ENCODE data around the gene ARFGEF3.

The ARFGEF3 gene

GRCh38 chr6:138155443-138155842 is 6.3 kb upstream of the ARFGEF3 start:
- Mint-ChIP-seq H3K27ac (no peak overlapping the region), H3K9me3 (peaks cover 7% of the 10 kb centered on the region), H3K36me3 (ENCODE audit: low read depth) (no peaks in the 10 kb centered on the region), H3K4me3 (no peak overlapping the region), H3K27me3 (ENCODE audit: low read depth) (peaks cover 49% of the 10 kb centered on the region), H3K4me1 (ENCODE audit: low read depth) (no peaks in the 10 kb centered on the region)
- no peak for DNase-seq (ENCODE audit: low spot score)

- Mint-ChIP-seq H3K9me3 (peaks cover 5% of the 10 kb centered on the region), H3K27me3 (ENCODE audit: low read depth) (peaks cover 56% of the 10 kb centered on the region), H3K4me3 (no peak overlapping the region), H3K27ac (no peak overlapping the region), H3K4me1 (ENCODE audit: low read depth) (peaks cover 11% of the 10 kb centered on the region), H3K36me3 (ENCODE audit: low read depth) (no peaks in the 10 kb centered on the region)
- no peak for DNase-seq (ENCODE audit: low spot score)
Measured at GRCh38 chr6:138157986-138158638, 3.6 kb upstream of the ARFGEF3 start.

GRCh38 chr6:138159246-138159645 is 2.5 kb upstream of the ARFGEF3 start:
- Mint-ChIP-seq H3K27me3 (ENCODE audit: low read depth) (peaks cover 60% of the 10 kb centered on the region), H3K9me3 (no peaks in the 10 kb centered on the region), H3K4me1 (ENCODE audit: low read depth) (peaks cover 11% of the 10 kb centered on the region), H3K4me3 (no peak overlapping the region), H3K27ac (no peak overlapping the region), H3K36me3 (ENCODE audit: low read depth) (no peaks in the 10 kb centered on the region)
- no peak for DNase-seq (ENCODE audit: low spot score)

- Mint-ChIP-seq H3K36me3 (ENCODE audit: low read depth) (no peaks in the 10 kb centered on the region), H3K9me3 (no peaks in the 10 kb centered on the region), H3K4me1 (ENCODE audit: low read depth) (peaks cover 11% of the 10 kb centered on the region), H3K27ac (no peak overlapping the region), H3K27me3 (ENCODE audit: low read depth) (peaks cover 61% of the 10 kb centered on the region), H3K4me3 (no peak overlapping the region)
- DNase-seq (ENCODE audit: low spot score): no peak
Measured at GRCh38 chr6:138160329-138161087, 1.2 kb upstream of the ARFGEF3 start.

GRCh38 chr6:138161088-138161337 is 726 bp upstream of the ARFGEF3 start:
- Mint-ChIP-seq H3K4me1 (ENCODE audit: low read depth) (peaks cover 11% of the 10 kb centered on the region), H3K27ac (no peak overlapping the region), H3K4me3 (peak overlapping the region; percentile 59), H3K27me3 (ENCODE audit: low read depth) (peaks cover 59% of the 10 kb centered on the region), H3K9me3 (no peaks in the 10 kb centered on the region), H3K36me3 (ENCODE audit: low read depth) (no peaks in the 10 kb centered on the region)
- DNase-seq (ENCODE audit: low spot score): no peak

- Mint-ChIP-seq H3K4me3 (peak overlapping the region; percentile 68), H3K36me3 (ENCODE audit: low read depth) (no peaks in the 10 kb centered on the region), H3K27me3 (ENCODE audit: low read depth) (peaks cover 57% of the 10 kb centered on the region), H3K4me1 (ENCODE audit: low read depth) (peaks cover 11% of the 10 kb centered on the region), H3K9me3 (no peaks in the 10 kb centered on the region), H3K27ac (no peak overlapping the region)
- no peak for DNase-seq (ENCODE audit: low spot score)
Measured at GRCh38 chr6:138162111-138162954, 594 bp downstream of the ARFGEF3 start.

- Mint-ChIP-seq H3K27ac (no peak overlapping the region), H3K4me3 (peak overlapping the region; percentile 68), H3K36me3 (ENCODE audit: low read depth) (no peaks in the 10 kb centered on the region), H3K27me3 (ENCODE audit: low read depth) (peaks cover 61% of the 10 kb centered on the region), H3K4me1 (ENCODE audit: low read depth) (peaks cover 11% of the 10 kb centered on the region), H3K9me3 (no peaks in the 10 kb centered on the region)
- no peak for DNase-seq (ENCODE audit: low spot score)
Measured at GRCh38 chr6:138162955-138163575, 1.3 kb downstream of the ARFGEF3 start.

GRCh38 chr6:138175596-138175995 is 13.9 kb downstream of the ARFGEF3 start:
- H3K4me3 Mint-ChIP-seq: no peak overlapping the region

GRCh38 chr6:138176652-138177232 is 15.0 kb downstream of the ARFGEF3 start:
- Mint-ChIP-seq H3K9me3 (peaks cover 23% of the 10 kb centered on the region), H3K27ac (no peak overlapping the region), H3K27me3 (ENCODE audit: low read depth) (peaks cover 31% of the 10 kb centered on the region), H3K4me3 (no peak overlapping the region), H3K36me3 (ENCODE audit: low read depth) (no peaks in the 10 kb centered on the region), H3K4me1 (ENCODE audit: low read depth) (no peaks in the 10 kb centered on the region)
- no peak for DNase-seq (ENCODE audit: low spot score)

More at GRCh38 chr6:138175596-138175995, 13.9 kb downstream of the ARFGEF3 start:
- Mint-ChIP-seq H3K4me1 (ENCODE audit: low read depth) (no peaks in the 10 kb centered on the region), H3K9me3 (peaks cover 23% of the 10 kb centered on the region), H3K36me3 (ENCODE audit: low read depth) (no peaks in the 10 kb centered on the region), H3K27ac (no peak overlapping the region), H3K27me3 (ENCODE audit: low read depth) (peaks cover 25% of the 10 kb centered on the region)
- DNase-seq (ENCODE audit: low spot score): no peak

GRCh38 chr6:138182939-138183789 is 21.4 kb downstream of the ARFGEF3 start:
- Mint-ChIP-seq H3K4me1 (ENCODE audit: low read depth) (no peaks in the 10 kb centered on the region), H3K9me3 (peaks cover 4% of the 10 kb centered on the region), H3K27ac (no peak overlapping the region), H3K27me3 (ENCODE audit: low read depth) (peaks cover 19% of the 10 kb centered on the region), H3K4me3 (no peak overlapping the region), H3K36me3 (ENCODE audit: low read depth) (no peaks in the 10 kb centered on the region)
- DNase-seq (ENCODE audit: low spot score): no peak

GRCh38 chr6:138183790-138184134 is 22.0 kb downstream of the ARFGEF3 start:
- peaks cover 16% of the 10 kb centered on the region for H3K27me3 Mint-ChIP-seq (ENCODE audit: low read depth)
- no peak for DNase-seq (ENCODE audit: low spot score)

GRCh38 chr6:138184230-138184629 is 22.5 kb downstream of the ARFGEF3 start:
- DNase-seq (ENCODE audit: low spot score): no peak
- no peaks in the 10 kb centered on the region for H3K36me3 Mint-ChIP-seq (ENCODE audit: low read depth)
- H3K9me3 Mint-ChIP-seq: no peaks in the 10 kb centered on the region
- H3K27ac Mint-ChIP-seq: no peak overlapping the region
- H3K4me1 Mint-ChIP-seq (ENCODE audit: low read depth): no peaks in the 10 kb centered on the region
- H3K27me3 Mint-ChIP-seq (ENCODE audit: low read depth): peaks cover 16% of the 10 kb centered on the region
- H3K4me3 Mint-ChIP-seq: no peak overlapping the region

More at GRCh38 chr6:138183790-138184134, 22.0 kb downstream of the ARFGEF3 start:
- Mint-ChIP-seq H3K9me3 (no peaks in the 10 kb centered on the region), H3K4me1 (ENCODE audit: low read depth) (no peaks in the 10 kb centered on the region), H3K36me3 (ENCODE audit: low read depth) (no peaks in the 10 kb centered on the region), H3K27ac (no peak overlapping the region), H3K4me3 (no peak overlapping the region)

- H3K36me3 Mint-ChIP-seq (ENCODE audit: low read depth): no peaks in the 10 kb centered on the region
- H3K4me1 Mint-ChIP-seq (ENCODE audit: low read depth): no peaks in the 10 kb centered on the region
- no peaks in the 10 kb centered on the region for H3K9me3 Mint-ChIP-seq
- no peak overlapping the region for H3K4me3 Mint-ChIP-seq
- no peak for DNase-seq (ENCODE audit: low spot score)
- H3K27me3 Mint-ChIP-seq (ENCODE audit: low read depth): peaks cover 5% of the 10 kb centered on the region
- no peak overlapping the region for H3K27ac Mint-ChIP-seq
Measured at GRCh38 chr6:138187156-138187555, 25.4 kb downstream of the ARFGEF3 start.

All from T-helper 2 cell treated with Interferon-gamma antibody and Interleukin-4, amounts not matched to agents 5 μg/mL and 100 μg/mL, for 36 hours (primary cell).